PC-3 (cell line): ENCODE data around the gene ADAMTS17. TPM values are rescaled to one million over a fixed set of nuclear protein-coding genes. Genes with fewer than 3 reads are reported as not detected.
A peak's percentile ranks its signal among the peaks of the same experiment; 100 is the strongest.

ENCODE experiments used
- ATAC-seq: fragments of 200-7000 bp; cut with Tn5 transposase; 2 replicates; pipeline ENCODE4 v1.9.1; 2020; ENCODE audit warnings: mild to moderate bottlenecking, moderate library complexity
- BruUV-seq: library from RNA; stranded (reverse); fragments of 400-500 nt; replicated peaks from 2 replicates; lab custom pipeline; 2021; lab: Mats Ljungman, UMichigan
- CTCF ChIA-PET: fragments of 300-600 bp; sonication (Branson Sonifier 250); formaldehyde crosslinking; loops from one replicate; lab custom pipeline; 2022; ENCODE audit warnings: antibody characterized with exemption; lab: Charles Lee
- POLR2A ChIA-PET: fragments of 300-600 bp; sonication (Branson Sonifier 250); formaldehyde crosslinking; loops from one replicate; lab custom pipeline; 2022; ENCODE audit warnings: antibody characterized with exemption; ENCODE audit not compliant: unreplicated experiment; lab: Charles Lee
- DNase-seq: peaks from one replicate; pipeline ENCODE4 v3.0.0-alpha.2; 2015
- H2AFZ ChIP-seq: fragments of 300-600 bp; sonication (generic); 2 replicates; pipeline ENCODE4 v1.6.0; 2016; ENCODE audit warnings: antibody characterized with exemption, low read length
- H3F3A ChIP-seq: fragments of 300-600 bp; sonication (generic); one replicate; pipeline ENCODE4 v1.6.0; 2017; ENCODE audit warnings: antibody characterized with exemption, low read length, control low read depth, mild to moderate bottlenecking; ENCODE audit not compliant: unreplicated experiment
- H3K27ac ChIP-seq: fragments of 300-600 bp; sonication (generic); 2 replicates; pipeline ENCODE4 v1.5.1; 2016; ENCODE audit warnings: mild to moderate bottlenecking, low read length
- H3K27me3 ChIP-seq: fragments of 300-600 bp; sonication (generic); 2 replicates; pipeline ENCODE4 v1.6.1; 2016; ENCODE audit warnings: low read length, mixed read lengths
- H3K36me3 ChIP-seq: fragments of 300-600 bp; sonication (generic); 2 replicates; pipeline ENCODE4 v1.6.1; 2016; ENCODE audit warnings: low read depth, mixed run types, low read length, mixed read lengths
- H3K4me1 ChIP-seq: fragments of 300-600 bp; sonication (generic); 2 replicates; pipeline ENCODE4 v1.5.1; 2016; ENCODE audit warnings: low read length; ENCODE audit not compliant: insufficient read depth
- H3K4me2 ChIP-seq: fragments of 300-600 bp; sonication (generic); 2 replicates; pipeline ENCODE4 v1.6.0; 2016; ENCODE audit warnings: low read length
- H3K4me3 ChIP-seq: fragments of 300-600 bp; sonication (generic); 2 replicates; pipeline ENCODE4 v1.5.1; 2016; ENCODE audit warnings: mild to moderate bottlenecking, low read length, mixed read lengths
- H3K79me2 ChIP-seq: fragments of 300-600 bp; sonication (generic); 2 replicates; pipeline ENCODE4 v1.6.1; 2017; ENCODE audit warnings: low read length, mixed read lengths
- H3K9ac ChIP-seq: fragments of 300-600 bp; sonication (generic); 2 replicates; pipeline ENCODE4 v1.6.0; 2016; ENCODE audit warnings: mild to moderate bottlenecking, low read length
- H3K9me2 ChIP-seq: fragments of 300-600 bp; sonication (generic); replicated peaks from 2 replicates; pipeline ENCODE4 v1.6.1; 2016; ENCODE audit warnings: mixed run types, low read length, mixed read lengths
- H3K9me3 ChIP-seq: fragments of 300-600 bp; sonication (generic); 2 replicates; pipeline ENCODE4 v1.6.1; 2016; ENCODE audit warnings: low read length, mixed read lengths
- H4K20me1 ChIP-seq: fragments of 300-600 bp; sonication (generic); 2 replicates; pipeline ENCODE4 v1.6.1; 2016; ENCODE audit warnings: low read length, mixed read lengths
- EZH2 ChIP-seq: fragments of 300-600 bp; sonication (generic); IDR thresholded peaks from one replicate; pipeline ENCODE4 v1.6.1; 2017; ENCODE audit warnings: antibody characterized with exemption, mild to moderate bottlenecking, low read length; ENCODE audit not compliant: unreplicated experiment
- EZH2phosphoT487 ChIP-seq: fragments of 300-600 bp; sonication (generic); IDR thresholded peaks from 2 replicates; pipeline ENCODE4 v1.6.1; 2018; ENCODE audit warnings: mild to moderate bottlenecking, antibody characterized with exemption, low read length, borderline replicate concordance
- intact Hi-C: fragments of 100-400 bp; cut with micrococcal nuclease; formaldehyde crosslinking; loops from 2 replicates; pipeline ENCODE4 v1.9.0; 2023
- total RNA-seq: library from RNA; depleted of rRNA; stranded (reverse); fragments of >200 nt; gene quantifications from 2 replicates; pipeline ENCODE4 v1.2.3, GENCODE V29; 2014
- TF ChIP-seq, protein P1 (sequence below): fragments of 300-600 bp; sonication (generic); conservative IDR thresholded peaks from 2 replicates; pipeline ENCODE4 v1.5.1; 2017; ENCODE audit warnings: antibody characterized with exemption, low read depth, mild to moderate bottlenecking, low read length

Gene ADAMTS17
- total RNA-seq, 1 experiment from 2014 or later = 6.9 TPM

DNA sequence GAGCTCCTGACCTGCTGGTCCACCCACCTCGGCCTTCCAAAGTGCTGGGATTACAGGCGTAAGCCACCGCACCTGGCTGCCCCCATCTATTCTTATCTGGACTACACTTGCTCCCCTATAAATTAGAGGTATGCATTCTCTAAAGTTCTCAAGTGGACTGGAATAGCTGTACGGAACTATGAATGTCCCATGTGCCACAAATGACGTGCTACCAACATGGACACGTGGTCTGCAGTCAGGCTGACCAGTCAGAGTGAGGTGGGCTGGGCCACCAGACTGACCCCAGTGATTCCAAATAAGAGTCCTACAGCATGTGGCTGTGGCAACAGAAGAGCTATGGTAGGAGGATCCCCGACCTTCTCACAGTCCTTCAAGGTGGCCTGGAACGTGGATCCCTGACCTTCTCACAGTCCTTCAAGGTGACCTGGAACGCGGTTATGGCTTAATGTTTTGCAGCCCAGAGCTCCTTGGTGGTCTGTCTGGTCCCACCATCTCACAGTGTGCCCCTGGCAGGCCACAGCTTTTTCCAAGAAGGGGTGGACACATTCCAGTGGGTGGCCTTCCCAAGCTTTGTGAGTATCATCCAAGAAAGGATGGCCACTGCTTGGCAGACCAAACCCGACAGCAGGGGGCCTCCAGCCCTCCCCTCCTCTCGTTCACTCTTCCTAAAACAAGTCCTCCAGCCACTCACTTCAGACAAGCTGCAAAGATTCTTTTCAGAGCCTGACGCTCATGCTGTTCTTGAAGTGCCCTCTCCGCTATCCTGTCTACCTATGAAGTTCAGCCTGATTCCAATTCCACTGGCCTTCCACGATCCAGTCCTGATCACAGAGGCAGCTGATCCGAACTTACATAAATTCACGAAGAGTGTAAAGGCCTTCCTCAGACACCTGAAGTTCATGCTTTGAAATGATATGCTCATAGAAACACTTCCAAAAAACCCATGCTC, 4.4 kb downstream of the ADAMTS17 start:
- POLR2A ChIA-PET = no interaction called here

DNA sequence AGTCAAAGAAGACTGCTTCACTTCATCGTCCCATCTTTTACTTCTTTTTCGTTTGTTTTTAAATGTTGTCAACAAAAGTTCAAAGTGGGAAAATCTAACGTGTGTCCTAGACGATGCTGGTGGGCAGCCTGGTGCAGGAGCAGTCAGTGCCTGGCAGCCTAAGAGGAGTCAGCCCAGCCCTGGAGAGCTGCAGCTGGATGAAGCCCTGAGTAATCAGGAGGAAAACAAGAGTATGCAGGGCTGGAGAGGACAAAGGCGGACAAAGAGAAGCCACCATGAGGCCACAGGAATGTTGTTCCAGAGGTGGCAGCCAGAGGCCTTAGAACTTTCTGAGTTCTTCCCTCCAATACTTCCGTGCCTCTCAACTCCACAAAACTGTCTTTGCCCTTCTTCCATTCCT, 5.7 kb downstream of the ADAMTS17 start:
- Histone ChIP-seq H3F3A (no peaks in the 10 kb centered on the region), H4K20me1 (no peaks in the 10 kb centered on the region), H3K4me3 (no peak overlapping the region), H3K4me1 (peaks cover 14% of the 10 kb centered on the region), H3K27me3 (no peaks in the 10 kb centered on the region), H3K9ac (no peak overlapping the region), H3K9me2 (no peaks in the 10 kb centered on the region), H3K4me2 (no peak overlapping the region), H3K36me3 (no peaks in the 10 kb centered on the region), H2AFZ (no peak overlapping the region), H3K9me3 (no peaks in the 10 kb centered on the region), H3K27ac (no peak overlapping the region), H3K79me2 (no peaks in the 10 kb centered on the region)
- intact Hi-C loops = no loop called here
- BruUV-seq = no TSS peak
- POLR2A ChIA-PET = no interaction called here
- CTCF ChIA-PET = no interaction called here
- TF ChIP-seq, protein P1, sequence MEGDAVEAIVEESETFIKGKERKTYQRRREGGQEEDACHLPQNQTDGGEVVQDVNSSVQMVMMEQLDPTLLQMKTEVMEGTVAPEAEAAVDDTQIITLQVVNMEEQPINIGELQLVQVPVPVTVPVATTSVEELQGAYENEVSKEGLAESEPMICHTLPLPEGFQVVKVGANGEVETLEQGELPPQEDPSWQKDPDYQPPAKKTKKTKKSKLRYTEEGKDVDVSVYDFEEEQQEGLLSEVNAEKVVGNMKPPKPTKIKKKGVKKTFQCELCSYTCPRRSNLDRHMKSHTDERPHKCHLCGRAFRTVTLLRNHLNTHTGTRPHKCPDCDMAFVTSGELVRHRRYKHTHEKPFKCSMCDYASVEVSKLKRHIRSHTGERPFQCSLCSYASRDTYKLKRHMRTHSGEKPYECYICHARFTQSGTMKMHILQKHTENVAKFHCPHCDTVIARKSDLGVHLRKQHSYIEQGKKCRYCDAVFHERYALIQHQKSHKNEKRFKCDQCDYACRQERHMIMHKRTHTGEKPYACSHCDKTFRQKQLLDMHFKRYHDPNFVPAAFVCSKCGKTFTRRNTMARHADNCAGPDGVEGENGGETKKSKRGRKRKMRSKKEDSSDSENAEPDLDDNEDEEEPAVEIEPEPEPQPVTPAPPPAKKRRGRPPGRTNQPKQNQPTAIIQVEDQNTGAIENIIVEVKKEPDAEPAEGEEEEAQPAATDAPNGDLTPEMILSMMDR = no peak
- ATAC-seq = no peak
- no peak for DNase-seq

More for the DNA sequence above, 4.4 kb downstream of the ADAMTS17 start:
- H3K9ac ChIP-seq = no peak overlapping the region
- ATAC-seq = no peak
- peaks cover 17% of the 10 kb centered on the region for H3K4me1 ChIP-seq
- no peak overlapping the region for H2AFZ ChIP-seq
- no peaks in the 10 kb centered on the region for H3K9me3 ChIP-seq
- intact Hi-C loops = loop anchor here (2.0 kb wide), 1 partner anchor 409 kb away; no protein-coding TSS in a partner anchor
- CTCF ChIA-PET = no interaction called here
- H3K27ac ChIP-seq = no peak overlapping the region
- no peaks in the 10 kb centered on the region for H3F3A ChIP-seq
- no TSS peak for BruUV-seq
- TF ChIP-seq, protein P1 = no peak
- TF ChIP-seq EZH2 (no peak), EZH2phosphoT487 (no peak)
- no peaks in the 10 kb centered on the region for H3K36me3 ChIP-seq
- no peak overlapping the region for H3K4me3 ChIP-seq
- DNase-seq = no peak
- H3K79me2 ChIP-seq = no peaks in the 10 kb centered on the region
- no peak overlapping the region for H3K4me2 ChIP-seq
- H3K27me3 ChIP-seq = no peaks in the 10 kb centered on the region
- no peaks in the 10 kb centered on the region for H3K9me2 ChIP-seq
- H4K20me1 ChIP-seq = no peaks in the 10 kb centered on the region

DNA sequence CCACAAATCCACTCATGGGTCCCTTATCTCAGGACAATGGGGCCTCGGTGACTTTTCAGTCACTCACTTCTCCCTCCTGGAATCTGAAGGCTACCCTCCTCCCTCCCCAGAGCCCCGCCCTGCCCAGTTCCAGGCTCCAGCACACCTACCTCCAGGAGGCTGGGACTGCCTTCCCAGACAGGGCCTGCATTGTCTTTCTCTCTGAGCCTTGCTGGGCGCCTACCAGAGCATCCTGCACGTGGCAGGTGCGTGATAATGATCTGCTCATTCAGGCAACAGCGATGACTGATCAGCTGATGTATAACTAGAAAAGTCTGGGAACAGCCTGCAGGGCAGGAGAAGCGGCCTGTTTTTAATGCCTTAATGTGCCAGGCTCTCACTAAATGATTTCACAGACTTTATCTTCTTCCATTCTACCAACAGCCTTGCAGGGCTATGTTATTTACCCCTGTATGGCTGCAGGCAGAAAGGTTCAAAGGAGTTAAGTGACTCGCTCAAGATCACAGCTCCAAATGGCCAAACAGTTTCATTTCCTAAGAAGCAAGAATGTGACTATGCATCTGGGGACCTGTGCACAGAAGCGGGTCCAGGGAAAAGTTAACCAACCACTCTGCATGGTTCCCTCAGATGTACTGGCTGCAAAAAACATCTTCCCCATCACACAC, 6.3 kb downstream of the ADAMTS17 start:
- CTCF ChIA-PET = no interaction called here
- no peak overlapping the region for H2AFZ ChIP-seq
- H3K9ac ChIP-seq = no peak overlapping the region
- H3K4me3 ChIP-seq = no peak overlapping the region
- TF ChIP-seq, protein P1 = no peak
- TF ChIP-seq EZH2 (no peak), EZH2phosphoT487 (no peak)
- intact Hi-C loops = no loop called here
- POLR2A ChIA-PET = no interaction called here
- BruUV-seq = no TSS peak
- ATAC-seq (no peak), DNase-seq (peak; percentile 19)
- no peaks in the 10 kb centered on the region for H3K36me3 ChIP-seq
- no peaks in the 10 kb centered on the region for H3K9me2 ChIP-seq
- no peaks in the 10 kb centered on the region for H3F3A ChIP-seq
- no peaks in the 10 kb centered on the region for H4K20me1 ChIP-seq
- peaks cover 14% of the 10 kb centered on the region for H3K4me1 ChIP-seq
- no peaks in the 10 kb centered on the region for H3K9me3 ChIP-seq
- H3K27ac ChIP-seq = no peak overlapping the region
- no peaks in the 10 kb centered on the region for H3K27me3 ChIP-seq
- no peaks in the 10 kb centered on the region for H3K79me2 ChIP-seq
- H3K4me2 ChIP-seq = no peak overlapping the region
